Neuronal stem cell (in vitro differentiated cells): Measurements from ENCODE around the gene N4BP2.
"Not testable (repeated sequence)": the region's sequence is repeated elsewhere in the genome, so short reads cannot be mapped to it uniquely, and the experiment has no call there.

Experiments used
- DNase-seq: peaks from one replicate; pipeline ENCODE4 v3.0.0-alpha.2; 2013; ENCODE audit warnings: low spot score
- H2AFZ ChIP-seq: one replicate; pipeline ENCODE4 v1.6.1; 2013; ENCODE audit warnings: mild to moderate bottlenecking, low read length, inconsistent platforms
- H2AK5ac ChIP-seq: 2 replicates; pipeline ENCODE4 v1.6.1; 2013; ENCODE audit warnings: low read depth, mild to moderate bottlenecking, inconsistent platforms, low read length, moderate library complexity, mixed read lengths
- H2BK120ac ChIP-seq: 2 replicates; pipeline ENCODE4 v1.6.1; 2013; ENCODE audit warnings: low read depth, mild to moderate bottlenecking, inconsistent platforms, low read length, moderate library complexity, mixed read lengths
- H2BK12ac ChIP-seq: one replicate; pipeline ENCODE4 v1.6.1; 2013; ENCODE audit warnings: low read length, inconsistent platforms
- H2BK15ac ChIP-seq: 2 replicates; pipeline ENCODE4 v1.6.1; 2013; ENCODE audit warnings: mild to moderate bottlenecking, low read length, inconsistent platforms, mixed read lengths
- H2BK5ac ChIP-seq: one replicate; pipeline ENCODE4 v1.6.1; 2013; ENCODE audit warnings: inconsistent platforms, mild to moderate bottlenecking, low read length, moderate library complexity
- H3K14ac ChIP-seq: one replicate; pipeline ENCODE4 v1.6.1; 2013; ENCODE audit warnings: low read length, inconsistent platforms
- H3K18ac ChIP-seq: 2 replicates; pipeline ENCODE4 v1.6.1; 2013; ENCODE audit warnings: low read length, inconsistent platforms
- H3K23ac ChIP-seq: 2 replicates; pipeline ENCODE4 v1.6.1; 2013; ENCODE audit warnings: low read depth, mild to moderate bottlenecking, mixed read lengths, low read length, inconsistent platforms; ENCODE audit not compliant: poor library complexity
- H3K27ac ChIP-seq: replicated peaks from 3 replicates; pipeline ENCODE4 v1.5.1; 2013; ENCODE audit warnings: low read length, inconsistent platforms
- H3K27me3 ChIP-seq, 3 experiments: 2 replicates each; pipeline ENCODE4 v1.6.1; 2013; ENCODE audit warnings: low read length in 3 of 3, mild to moderate bottlenecking in 2 of 3, inconsistent platforms in 1 of 3, low read depth in 1 of 3, mixed read lengths in 1 of 3, moderate library complexity in 1 of 3; ENCODE audit not compliant: control insufficient read depth in 3 of 3, insufficient read depth in 3 of 3
- H3K36me3 ChIP-seq, 2 donors: replicated peaks in 1 of 2; 2 replicates each; pipeline ENCODE4 v1.6.1; 2013; ENCODE audit warnings: low read length in 2 of 2; ENCODE audit not compliant: control insufficient read depth in 2 of 2, insufficient read depth in 2 of 2
- H3K4ac ChIP-seq: 2 replicates; pipeline ENCODE4 v1.6.1; 2013; ENCODE audit warnings: inconsistent platforms, mild to moderate bottlenecking, low read length, moderate library complexity
- H3K4me1 ChIP-seq, 2 donors: 1 replicate in 1 of 2; 2 replicates in 1 of 2; pipeline ENCODE4 v1.6.1; 2013; ENCODE audit warnings: low read length in 2 of 2, low read depth in 1 of 2; ENCODE audit not compliant: control insufficient read depth in 2 of 2, insufficient read depth in 1 of 2
- H3K4me2 ChIP-seq: one replicate; pipeline ENCODE4 v1.6.1; 2013; ENCODE audit warnings: mild to moderate bottlenecking, low read length, inconsistent platforms; ENCODE audit not compliant: insufficient read depth, poor library complexity, severe bottlenecking
- H3K4me3 ChIP-seq, 2 donors: 2 replicates each; pipeline ENCODE4 v1.5.1; 2013; ENCODE audit warnings: low read length in 2 of 2, mild to moderate bottlenecking in 2 of 2, inconsistent platforms in 1 of 2, moderate library complexity in 1 of 2
- H3K79me1 ChIP-seq: one replicate; pipeline ENCODE4 v1.6.1; 2013; ENCODE audit warnings: low read depth, mild to moderate bottlenecking, inconsistent platforms, low read length, moderate library complexity
- H3K9ac ChIP-seq: one replicate; pipeline ENCODE4 v1.6.1; 2013; ENCODE audit warnings: mild to moderate bottlenecking, low read depth, low read length, inconsistent platforms; ENCODE audit not compliant: poor library complexity
- H3K9me3 ChIP-seq, 2 donors: replicated peaks in 1 of 2; 2 replicates each; pipeline versions ENCODE3 to v1.6.1; 2013; ENCODE audit warnings: low read length in 2 of 2, mild to moderate bottlenecking in 2 of 2, inconsistent platforms in 1 of 2, low read depth in 1 of 2, mixed read lengths in 1 of 2, moderate library complexity in 1 of 2; ENCODE audit not compliant: control insufficient read depth in 2 of 2, insufficient read depth in 1 of 2
- H4K8ac ChIP-seq: one replicate; pipeline ENCODE4 v1.6.1; 2013; ENCODE audit warnings: low read depth, mild to moderate bottlenecking, inconsistent platforms, low read length, moderate library complexity
- H4K91ac ChIP-seq: one replicate; pipeline ENCODE4 v1.6.1; 2013; ENCODE audit warnings: low read length, low read depth, mild to moderate bottlenecking, inconsistent platforms; ENCODE audit not compliant: poor library complexity
- WGBS, 2 donors: extraction: QIAGEN DNeasy Blood & Tissue Kit; methylation state at CpG; one replicate each; pipeline ENCODE4 v1.1.7; 2013; ENCODE audit warnings: missing lambda C conversion rate in 2 of 2, mixed read lengths in 1 of 2; ENCODE audit not compliant: insufficient read length in 2 of 2, insufficient replicate concordance in 1 of 2; ENCODE audit errors: extremely low coverage in 2 of 2; 5-methylcytosine and 5-hydroxymethylcytosine counted together

N4BP2 gene

DNA sequence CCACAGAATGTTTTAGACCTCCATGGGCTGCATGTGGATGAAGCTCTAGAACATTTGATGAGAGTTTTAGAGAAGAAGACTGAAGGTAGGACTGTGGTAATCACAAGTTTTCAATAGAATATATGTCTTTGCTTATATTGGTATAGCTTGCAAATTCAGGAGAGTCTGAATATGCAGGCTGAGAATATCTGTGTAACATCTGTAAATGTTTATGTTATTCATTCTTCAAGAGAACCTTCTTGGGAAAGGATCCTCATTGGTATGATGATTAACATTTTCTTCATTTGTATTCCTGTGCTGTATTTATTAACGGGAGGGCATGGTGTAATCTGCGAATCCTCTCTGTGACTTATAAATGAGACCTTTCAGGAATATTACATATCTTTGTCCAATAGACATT lies 88.1 kb downstream of the N4BP2 start:
- no CpG with 5 or more reads among the region's 2 CpGs for WGBS, 2 donors
- Histone ChIP-seq H3K9me3 (peaks cover 5 to 33% of the 10 kb centered on the region in 2 donors), H2AK5ac (no peak overlapping the region), H3K4ac (no peak overlapping the region), H3K36me3 (peaks cover 16 to 65% of the 10 kb centered on the region in 2 donors), H2BK5ac (no peak overlapping the region), H3K27me3 (no peaks in the 10 kb centered on the region), H3K4me1 (peaks cover 0 to 2% of the 10 kb centered on the region in 2 donors), H2BK15ac (no peak overlapping the region), H3K4me3 (no peak overlapping the region), H3K9ac (no peak overlapping the region), H3K23ac (no peak overlapping the region), H2BK12ac (no peak overlapping the region), H2AFZ (no peak overlapping the region), H3K79me1 (no peaks in the 10 kb centered on the region), H4K8ac (no peak overlapping the region), H3K4me2 (no peak overlapping the region), H4K91ac (no peak overlapping the region), H3K18ac (no peak overlapping the region), H3K27ac (no peak overlapping the region), H2BK120ac (no peak overlapping the region), H3K14ac (no peak overlapping the region)
- DNase-seq, result no peak

DNA sequence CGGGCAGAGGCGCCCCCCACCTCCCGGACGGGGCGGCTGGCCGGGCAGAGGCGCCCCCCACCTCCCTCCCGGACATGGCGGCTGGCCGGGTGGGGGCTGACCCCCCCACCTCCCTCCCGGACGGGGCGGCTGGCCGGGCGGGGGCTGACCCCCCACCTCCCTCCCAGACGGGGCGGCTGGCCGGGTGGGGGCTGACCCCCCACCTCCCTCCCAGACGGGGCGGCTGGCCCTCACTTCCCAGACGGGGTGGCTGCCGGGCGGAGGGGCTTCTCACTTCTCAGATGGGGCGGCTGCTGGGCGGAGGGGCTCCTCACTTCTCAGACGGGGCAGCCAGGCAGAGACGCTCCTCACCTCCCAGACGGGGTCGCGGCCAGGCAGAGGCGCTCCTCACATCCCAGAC lies 90.8 kb downstream of the N4BP2 start:
- not testable (repeated sequence) for H4K91ac ChIP-seq, H3K4ac ChIP-seq, H3K18ac ChIP-seq, H3K27ac ChIP-seq, H3K14ac ChIP-seq, H2BK15ac ChIP-seq, H2AFZ ChIP-seq, H3K4me1 ChIP-seq, H2AK5ac ChIP-seq, H3K79me1 ChIP-seq, H3K9ac ChIP-seq, DNase-seq, H4K8ac ChIP-seq, H3K27me3 ChIP-seq, H3K23ac ChIP-seq, H2BK120ac ChIP-seq, H2BK5ac ChIP-seq, H3K4me2 ChIP-seq, H3K4me3 ChIP-seq, H2BK12ac ChIP-seq
- Histone ChIP-seq H3K9me3 (peaks cover 9 to 35% of the 10 kb centered on the region in 2 donors), H3K36me3 (peaks cover 12 to 77% of the 10 kb centered on the region in 2 donors)
- WGBS, 2 donors, result no CpG with 5 or more reads among the region's 31 CpGs

GRCh38 chr4:40149960-40150385 lies 93.3 kb downstream of the N4BP2 start:
- H3K27ac ChIP-seq, result no peak overlapping the region

DNA sequence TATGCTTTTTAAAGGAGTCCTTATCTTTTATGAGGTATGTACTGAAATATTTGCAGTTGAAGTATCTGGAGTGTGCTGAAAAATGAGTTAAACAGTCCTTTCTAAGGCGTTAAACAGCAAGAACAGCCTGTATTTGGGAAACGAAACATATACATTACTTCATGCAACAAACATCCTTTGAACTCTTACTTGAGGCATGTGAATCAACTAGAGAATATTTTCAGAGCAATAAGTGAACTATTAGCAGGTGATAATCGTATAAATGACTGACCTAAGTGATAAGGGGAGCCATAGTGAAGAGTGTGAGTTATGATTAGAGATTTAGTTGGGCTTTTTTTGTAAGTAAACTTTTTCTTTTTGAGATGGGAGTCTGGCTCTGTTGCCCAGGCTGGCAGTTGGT lies 94.3 kb downstream of the N4BP2 start:
- Histone ChIP-seq H3K4ac (no peak overlapping the region), H3K4me3 (no peak overlapping the region), H2BK5ac (no peak overlapping the region), H3K27ac (no peak overlapping the region), H3K9me3 (peaks cover 5 to 25% of the 10 kb centered on the region in 2 donors), H3K23ac (no peak overlapping the region), H3K9ac (no peak overlapping the region), H2BK120ac (no peak overlapping the region), H4K8ac (no peak overlapping the region), H3K18ac (no peak overlapping the region), H3K27me3 (no peaks in the 10 kb centered on the region), H2BK15ac (no peak overlapping the region), H3K4me2 (no peak overlapping the region), H2AFZ (no peak overlapping the region), H3K79me1 (no peaks in the 10 kb centered on the region), H4K91ac (no peak overlapping the region), H2BK12ac (no peak overlapping the region), H3K14ac (no peak overlapping the region), H3K4me1 (no peaks in the 10 kb centered on the region), H2AK5ac (no peak overlapping the region), H3K36me3 (peaks cover 0 to 79% of the 10 kb centered on the region in 2 donors)
- no CpG with 5 or more reads among the region's 3 CpGs for WGBS, 2 donors
- DNase-seq, result no peak

More at GRCh38 chr4:40149960-40150385, 93.3 kb downstream of the N4BP2 start:
- Histone ChIP-seq H3K4me3 (no peak overlapping the region), H3K4me2 (no peak overlapping the region), H2AK5ac (no peak overlapping the region), H3K9me3 (peaks cover 5 to 29% of the 10 kb centered on the region in 2 donors), H4K8ac (no peak overlapping the region), H4K91ac (no peak overlapping the region), H3K4ac (no peak overlapping the region), H2BK120ac (no peak overlapping the region), H3K14ac (no peak overlapping the region), H2BK12ac (no peak overlapping the region), H3K27me3 (no peaks in the 10 kb centered on the region), H2BK15ac (no peak overlapping the region), H3K18ac (no peak overlapping the region), H2BK5ac (no peak overlapping the region), H3K79me1 (no peaks in the 10 kb centered on the region), H3K9ac (no peak overlapping the region), H3K36me3 (peaks cover 0 to 77% of the 10 kb centered on the region in 2 donors), H2AFZ (no peak overlapping the region), H3K4me1 (no peaks in the 10 kb centered on the region), H3K23ac (no peak overlapping the region)
- WGBS, 2 donors, result no CpG with 5 or more reads among the region's 3 CpGs
- peak; percentile 18 for DNase-seq
